T-helper 2 cell (primary cell): ENCODE measurements around the gene TBKBP1.
"Not testable (repeated sequence)": the region's sequence is repeated elsewhere in the genome, so short reads cannot be mapped to it uniquely, and the experiment has no call there.

ENCODE experiments used
- DNase-seq, 5 experiments: peaks; one replicate each; pipeline versions ENCODE4 v3.0.0 to v3.0.0-alpha.2; 2012 to 2022

Gene TBKBP1

GRCh38 chr17:47732399-47733046, 38.6 kb downstream of the TBKBP1 start:
- no peak for DNase-seq

- DNase-seq = peak; percentile 63 to 87 (median 81)
Measured at GRCh38 chr17:47733047-47733673, 39.2 kb downstream of the TBKBP1 start, which contains the start of gene TBX21. TBX21 (plus strand) TSS chr17:47733236; CDS start chr17:47733455, 219 bp downstream.

GRCh38 chr17:47733674-47734410, 39.9 kb downstream of the TBKBP1 start:
- peak in 1 of 5 experiments; percentile 25 for DNase-seq

- DNase-seq = no peak
Measured at GRCh38 chr17:47735139-47735464, 41.1 kb downstream of the TBKBP1 start.

GRCh38 chr17:47735536-47736011, 41.6 kb downstream of the TBKBP1 start:
- no peak for DNase-seq

- DNase-seq = no peak
Measured at GRCh38 chr17:47736501-47737495, 42.8 kb downstream of the TBKBP1 start.

GRCh38 chr17:47738178-47738577, 44.2 kb downstream of the TBKBP1 start:
- no peak for DNase-seq

GRCh38 chr17:47739150-47739549, 45.2 kb downstream of the TBKBP1 start:
- DNase-seq = no peak

GRCh38 chr17:47739945-47740344, 46.0 kb downstream of the TBKBP1 start:
- not testable (repeated sequence) for DNase-seq

GRCh38 chr17:47741109-47741792, 47.3 kb downstream of the TBKBP1 start:
- DNase-seq = peak in 1 of 5 experiments; percentile 59

- DNase-seq = no peak
Measured at GRCh38 chr17:47741793-47742145, 47.8 kb downstream of the TBKBP1 start.

- peak in 2 of 5 experiments; percentile 20 to 44 for DNase-seq
Measured at GRCh38 chr17:47742319-47743181, 48.6 kb downstream of the TBKBP1 start.

- DNase-seq = no peak
Measured at GRCh38 chr17:47744168-47745036, 50.4 kb downstream of the TBKBP1 start.

GRCh38 chr17:47745037-47745380, 51.0 kb downstream of the TBKBP1 start:
- DNase-seq = no peak

GRCh38 chr17:47751471-47751870, 57.5 kb downstream of the TBKBP1 start:
- no peak for DNase-seq

- DNase-seq = no peak
Measured at GRCh38 chr17:47757386-47757785, 63.4 kb downstream of the TBKBP1 start.

- no peak for DNase-seq
Measured at GRCh38 chr17:47760409-47761140, 66.6 kb downstream of the TBKBP1 start.
